ENCODE results near the gene INPPL1.

- TF ChIP-seq TCF7 (IDR thresholded peaks at IDR 0.05; ENCODE audit: low read depth), result no peak
- no peak for TF ChIP-seq RELA (CRISPR knock-in tag; IDR thresholded peaks at IDR 0.05)
- no peak for TF ChIP-seq CSRNP1 (CRISPR knock-in tag; IDR thresholded peaks at IDR 0.05)
- TF ChIP-seq ZBTB10 (CRISPR knock-in tag; IDR thresholded peaks at IDR 0.05; ENCODE audit: borderline replicate concordance), result no peak
- no peak for TF ChIP-seq ZNF552 (CRISPR knock-in tag; IDR thresholded peaks at IDR 0.05; ENCODE audit: borderline replicate concordance)
- no peak for TF ChIP-seq ZNF12 (CRISPR knock-in tag; IDR thresholded peaks at IDR 0.05)
- no peak for TF ChIP-seq POLR2AphosphoS2 (IDR thresholded peaks at IDR 0.05; ENCODE audit: low read depth, low read length)
- no peak for TF ChIP-seq GABPA (IDR thresholded peaks at IDR 0.05; ENCODE audit: low read depth, low read length)
- no peak for TF ChIP-seq GABPA (CRISPR knock-in tag; IDR thresholded peaks at IDR 0.05; ENCODE audit: low read depth)
- no peak for TF ChIP-seq ZNF484 (CRISPR knock-in tag; IDR thresholded peaks at IDR 0.05; ENCODE audit: borderline replicate concordance, low read depth)
These were observed 23.0 kb downstream of the INPPL1 start for GRCh38 chr11:72247584-72247983.
